GM12891 (cell line): ENCODE data around the gene ESYT3.

Experiments
- POLR2A ChIP-seq: IDR thresholded peaks from 2 replicates; pipeline ENCODE4 v1.6.1; 2011; ENCODE audit warnings: low read depth, low read length, control low read depth
- POLR2AphosphoS5 ChIP-seq: IDR thresholded peaks from 2 replicates; pipeline ENCODE4 v1.6.1; 2011; ENCODE audit warnings: low read depth, low read length, control low read depth
- SPI1 ChIP-seq: IDR thresholded peaks from 2 replicates; pipeline ENCODE4 v1.6.1; 2011; ENCODE audit warnings: low read depth, low read length, control low read depth
- TAF1 ChIP-seq: IDR thresholded peaks from 2 replicates; pipeline ENCODE4 v1.6.1; 2011; ENCODE audit warnings: low read depth, low read length, control low read depth

GRCh38 chr3:138384976-138385375, 49.4 kb upstream of the ESYT3 start:
- TF ChIP-seq POLR2AphosphoS5 (no peak), POLR2A (no peak), TAF1 (no peak), SPI1 (no peak)
